ENCODE measurements around the gene CDH13. TPM values are rescaled to one million over a fixed set of nuclear protein-coding genes. Genes with fewer than 3 reads are reported as not detected.

The CDH13 gene
- polyA plus RNA-seq, 1 donor from 2014 or later, result 3.2 TPM

DNA sequence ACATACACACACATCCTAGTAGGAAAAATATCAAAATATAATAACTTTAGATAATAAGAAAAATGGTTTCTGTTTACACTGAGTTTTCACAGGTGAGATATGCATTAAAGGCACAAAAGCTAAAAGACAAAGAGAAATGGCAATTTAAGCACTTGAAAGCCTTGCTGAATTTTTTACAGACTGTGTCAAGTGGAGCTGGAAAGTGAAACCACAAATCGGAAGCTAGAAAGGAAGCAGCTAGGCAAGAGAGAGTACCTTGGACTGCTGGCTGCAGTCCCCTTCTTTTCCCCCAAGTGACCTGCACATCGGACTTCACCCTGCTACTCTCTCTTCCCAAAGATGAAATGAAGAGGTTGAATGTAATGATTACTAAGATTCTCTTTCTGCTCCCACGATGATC, 135.1 kb downstream of the CDH13 start:
- Histone ChIP-seq H2AFZ (ENCODE audit: low read depth, low read length) (no peak overlapping the region), H3K9ac (ENCODE audit: low read length) (no peak overlapping the region), H3K27ac (ENCODE audit: low read length) (no peak overlapping the region)

DNA sequence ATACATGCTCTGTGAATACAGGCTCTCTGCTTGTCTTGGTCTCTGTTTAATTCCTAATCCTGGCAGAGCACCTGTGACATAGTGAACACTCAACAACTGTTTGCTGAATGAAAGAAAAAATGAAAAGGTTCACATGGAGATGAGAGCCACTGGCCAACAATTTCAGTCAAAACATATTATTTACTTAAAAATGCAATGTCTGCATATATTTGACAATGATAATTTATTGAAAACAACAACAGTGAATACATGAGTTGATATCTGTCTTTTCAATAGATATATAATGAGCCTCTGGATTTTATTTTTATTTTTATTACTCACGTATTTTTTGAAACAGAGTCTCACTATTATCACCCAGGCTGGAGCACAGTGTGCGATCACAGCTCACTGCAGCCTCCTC, 136.6 kb downstream of the CDH13 start:
- Histone ChIP-seq H3K27ac (ENCODE audit: low read length) (no peak overlapping the region), H3K4me2 (ENCODE audit: low read length) (no peak overlapping the region), H3K9me3 (ENCODE audit: low read length) (no peaks in the 10 kb centered on the region), H3F3A (ENCODE audit: insufficient read depth, low read length, poor library complexity, severe bottlenecking) (no peaks in the 10 kb centered on the region), H3K27me3 (ENCODE audit: insufficient read depth, low read depth, low read length) (no peaks in the 10 kb centered on the region), H3K79me2 (replicated peaks; ENCODE audit: insufficient read depth, low read length) (no peaks in the 10 kb centered on the region), H2AFZ (ENCODE audit: low read depth, low read length) (no peak overlapping the region), H3K9me2 (ENCODE audit: insufficient read depth, low read length) (no peaks in the 10 kb centered on the region), H4K20me1 (ENCODE audit: insufficient read depth) (no peaks in the 10 kb centered on the region), H3K36me3 (ENCODE audit: insufficient read depth, low read length) (no peaks in the 10 kb centered on the region), H3K9ac (ENCODE audit: low read length) (no peak overlapping the region), H3K4me3 (ENCODE audit: low read length) (no peak overlapping the region)
- TF ChIP-seq, protein P1, sequence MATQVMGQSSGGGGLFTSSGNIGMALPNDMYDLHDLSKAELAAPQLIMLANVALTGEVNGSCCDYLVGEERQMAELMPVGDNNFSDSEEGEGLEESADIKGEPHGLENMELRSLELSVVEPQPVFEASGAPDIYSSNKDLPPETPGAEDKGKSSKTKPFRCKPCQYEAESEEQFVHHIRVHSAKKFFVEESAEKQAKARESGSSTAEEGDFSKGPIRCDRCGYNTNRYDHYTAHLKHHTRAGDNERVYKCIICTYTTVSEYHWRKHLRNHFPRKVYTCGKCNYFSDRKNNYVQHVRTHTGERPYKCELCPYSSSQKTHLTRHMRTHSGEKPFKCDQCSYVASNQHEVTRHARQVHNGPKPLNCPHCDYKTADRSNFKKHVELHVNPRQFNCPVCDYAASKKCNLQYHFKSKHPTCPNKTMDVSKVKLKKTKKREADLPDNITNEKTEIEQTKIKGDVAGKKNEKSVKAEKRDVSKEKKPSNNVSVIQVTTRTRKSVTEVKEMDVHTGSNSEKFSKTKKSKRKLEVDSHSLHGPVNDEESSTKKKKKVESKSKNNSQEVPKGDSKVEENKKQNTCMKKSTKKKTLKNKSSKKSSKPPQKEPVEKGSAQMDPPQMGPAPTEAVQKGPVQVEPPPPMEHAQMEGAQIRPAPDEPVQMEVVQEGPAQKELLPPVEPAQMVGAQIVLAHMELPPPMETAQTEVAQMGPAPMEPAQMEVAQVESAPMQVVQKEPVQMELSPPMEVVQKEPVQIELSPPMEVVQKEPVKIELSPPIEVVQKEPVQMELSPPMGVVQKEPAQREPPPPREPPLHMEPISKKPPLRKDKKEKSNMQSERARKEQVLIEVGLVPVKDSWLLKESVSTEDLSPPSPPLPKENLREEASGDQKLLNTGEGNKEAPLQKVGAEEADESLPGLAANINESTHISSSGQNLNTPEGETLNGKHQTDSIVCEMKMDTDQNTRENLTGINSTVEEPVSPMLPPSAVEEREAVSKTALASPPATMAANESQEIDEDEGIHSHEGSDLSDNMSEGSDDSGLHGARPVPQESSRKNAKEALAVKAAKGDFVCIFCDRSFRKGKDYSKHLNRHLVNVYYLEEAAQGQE (IDR thresholded peaks at IDR 0.05; ENCODE audit: borderline replicate concordance), result no peak
- TF ChIP-seq RAD21 (conservative IDR thresholded peaks at IDR 0.05), result no peak
- TF ChIP-seq SMC3 (conservative IDR thresholded peaks at IDR 0.05; ENCODE audit: poor library complexity), result no peak

More for the DNA sequence above, 135.1 kb downstream of the CDH13 start:
- TF ChIP-seq, protein P2, sequence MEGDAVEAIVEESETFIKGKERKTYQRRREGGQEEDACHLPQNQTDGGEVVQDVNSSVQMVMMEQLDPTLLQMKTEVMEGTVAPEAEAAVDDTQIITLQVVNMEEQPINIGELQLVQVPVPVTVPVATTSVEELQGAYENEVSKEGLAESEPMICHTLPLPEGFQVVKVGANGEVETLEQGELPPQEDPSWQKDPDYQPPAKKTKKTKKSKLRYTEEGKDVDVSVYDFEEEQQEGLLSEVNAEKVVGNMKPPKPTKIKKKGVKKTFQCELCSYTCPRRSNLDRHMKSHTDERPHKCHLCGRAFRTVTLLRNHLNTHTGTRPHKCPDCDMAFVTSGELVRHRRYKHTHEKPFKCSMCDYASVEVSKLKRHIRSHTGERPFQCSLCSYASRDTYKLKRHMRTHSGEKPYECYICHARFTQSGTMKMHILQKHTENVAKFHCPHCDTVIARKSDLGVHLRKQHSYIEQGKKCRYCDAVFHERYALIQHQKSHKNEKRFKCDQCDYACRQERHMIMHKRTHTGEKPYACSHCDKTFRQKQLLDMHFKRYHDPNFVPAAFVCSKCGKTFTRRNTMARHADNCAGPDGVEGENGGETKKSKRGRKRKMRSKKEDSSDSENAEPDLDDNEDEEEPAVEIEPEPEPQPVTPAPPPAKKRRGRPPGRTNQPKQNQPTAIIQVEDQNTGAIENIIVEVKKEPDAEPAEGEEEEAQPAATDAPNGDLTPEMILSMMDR (IDR thresholded peaks at IDR 0.05; ENCODE audit: poor library complexity, severe bottlenecking), result no peak
- no peak for TF ChIP-seq RAD21 (conservative IDR thresholded peaks at IDR 0.05)
- no peak for TF ChIP-seq EP300 (conservative IDR thresholded peaks at IDR 0.05; ENCODE audit: poor library complexity, severe bottlenecking)
- TF ChIP-seq, protein P1 (IDR thresholded peaks at IDR 0.05; ENCODE audit: borderline replicate concordance), result no peak
- TF ChIP-seq MXI1 (conservative IDR thresholded peaks at IDR 0.05; ENCODE audit: poor library complexity, severe bottlenecking), result no peak
- no peak for TF ChIP-seq TAF1 (IDR thresholded peaks at IDR 0.05; ENCODE audit: low read depth)
- no peak for TF ChIP-seq POLR2AphosphoS5 (IDR thresholded peaks at IDR 0.05)
- TF ChIP-seq SMC3 (conservative IDR thresholded peaks at IDR 0.05; ENCODE audit: poor library complexity), result no peak
- TF ChIP-seq EZH2 (IDR thresholded peaks at IDR 0.05; ENCODE audit: borderline replicate concordance, insufficient read depth, low read length, poor library complexity, severe bottlenecking), result no peak
- Histone ChIP-seq H3K4me2 (ENCODE audit: low read length) (no peak overlapping the region), H3K79me2 (replicated peaks; ENCODE audit: insufficient read depth, low read length) (no peaks in the 10 kb centered on the region), H3K4me3 (ENCODE audit: low read length) (no peak overlapping the region), H3K36me3 (ENCODE audit: insufficient read depth, low read length) (no peaks in the 10 kb centered on the region), H3K9me2 (ENCODE audit: insufficient read depth, low read length) (no peaks in the 10 kb centered on the region), H4K20me1 (ENCODE audit: insufficient read depth) (no peaks in the 10 kb centered on the region), H3F3A (ENCODE audit: insufficient read depth, low read length, poor library complexity, severe bottlenecking) (no peaks in the 10 kb centered on the region), H3K27me3 (ENCODE audit: insufficient read depth, low read depth, low read length) (no peaks in the 10 kb centered on the region), H3K9me3 (ENCODE audit: low read length) (no peaks in the 10 kb centered on the region)

Measured in neural cell (in vitro differentiated cells).